Kidney epithelial cell (primary cell): ENCODE results near the gene PCDHGA5. TPM values are rescaled to one million over a fixed set of nuclear protein-coding genes. Genes with fewer than 3 reads are reported as not detected.
"Not testable (repeated sequence)": the region's sequence is repeated elsewhere in the genome, so short reads cannot be mapped to it uniquely, and the experiment has no call there.

Experiments
- DNase-seq: peaks from one replicate; pipeline ENCODE4 v3.0.0-alpha.2; 2010; ENCODE audit warnings: low read depth
- H3K27me3 ChIP-seq: 2 replicates; pipeline ENCODE4 v1.6.0; 2011; ENCODE audit warnings: low read length; ENCODE audit not compliant: control insufficient read depth, insufficient read depth
- H3K36me3 ChIP-seq: 2 replicates; pipeline ENCODE4 v1.5.1; 2011; ENCODE audit warnings: low read length; ENCODE audit not compliant: control insufficient read depth, insufficient read depth
- H3K4me3 ChIP-seq: 2 replicates; pipeline ENCODE4 v1.5.1; 2011; ENCODE audit warnings: low read depth, mild to moderate bottlenecking, control low read depth, low read length
- CTCF ChIP-seq: IDR thresholded peaks from 2 replicates; pipeline ENCODE4 v1.5.1; 2011; ENCODE audit warnings: mild to moderate bottlenecking, moderate library complexity, low read length, control low read depth, inconsistent platforms; ENCODE audit not compliant: insufficient read depth, poor library complexity, severe bottlenecking
- total RNA-seq: library from RNA; depleted of rRNA; stranded (reverse); fragments of >200 nt; gene quantifications from 2 replicates; pipeline ENCODE4 v1.2.3, GENCODE V29; 2015

The PCDHGA5 gene
- total RNA-seq, 1 donor from 2014 or later, result 0.58 TPM

- Histone ChIP-seq H3K4me3 (peak within 1 kb of the TSS; percentile 26), H3K27me3 (peaks cover 14% of the 10 kb centered on the region), H3K36me3 (no peaks in the 10 kb centered on the region)
- DNase-seq, result no peak
- TF ChIP-seq CTCF, result peak; percentile 21
Observed at GRCh38 chr5:141402553-141403243, 38.7 kb downstream of the PCDHGA5 start, which contains the start of gene PCDHGA9. PCDHGA9 (plus strand) TSS chr5:141402778; CDS start chr5:141402953, 175 bp downstream.

- Histone ChIP-seq H3K4me3 (no peak overlapping the region), H3K27me3 (peaks cover 16% of the 10 kb centered on the region), H3K36me3 (no peaks in the 10 kb centered on the region)
- no peak for DNase-seq
- no peak for TF ChIP-seq CTCF
Observed at GRCh38 chr5:141403387-141403786, 39.4 kb downstream of the PCDHGA5 start.

- H3K4me3 ChIP-seq, result peak within 1 kb of the TSS; percentile 3
- peaks cover 15% of the 10 kb centered on the region for H3K27me3 ChIP-seq
- not testable (repeated sequence) for DNase-seq, H3K36me3 ChIP-seq
- peak; percentile 58 for TF ChIP-seq CTCF
Observed at GRCh38 chr5:141407790-141408505, 44.0 kb downstream of the PCDHGA5 start, which contains the start of gene PCDHGB6. PCDHGB6 (plus strand) TSS chr5:141408021; CDS start chr5:141408203, 182 bp downstream.

- Histone ChIP-seq H3K36me3 (no peaks in the 10 kb centered on the region), H3K4me3 (no peak overlapping the region), H3K27me3 (peaks cover 15% of the 10 kb centered on the region)
- TF ChIP-seq CTCF, result no peak
- no peak for DNase-seq
Observed at GRCh38 chr5:141409598-141410306, 45.8 kb downstream of the PCDHGA5 start.

GRCh38 chr5:141411575-141411974 lies 47.6 kb downstream of the PCDHGA5 start:
- no peak for TF ChIP-seq CTCF
- Histone ChIP-seq H3K27me3 (peaks cover 16% of the 10 kb centered on the region), H3K36me3 (no peaks in the 10 kb centered on the region), H3K4me3 (no peak overlapping the region)
- no peak for DNase-seq
